GM13977 (cell line): Measurements from ENCODE around the gene SMYD3.

Experiments used
- DNase-seq: peaks from one replicate; pipeline ENCODE4 v3.0.0; 2012; ENCODE audit warnings: low spot score
- CTCF ChIP-seq: IDR thresholded peaks from 2 replicates; pipeline ENCODE4 v1.5.1; 2012; ENCODE audit warnings: mild to moderate bottlenecking, control low read depth; ENCODE audit not compliant: insufficient read depth; ENCODE audit errors: extremely low read depth, missing control alignments
- in situ Hi-C: fragments of 300-500 bp; cut with MboI; formaldehyde crosslinking; loops from one replicate; pipeline ENCODE4 v1.12.0; 2022; ENCODE audit warnings: low sequenced_read_pairs, low pct_unique_long_range_greater_than_20kb, mixed read lengths, inconsistent platforms; ENCODE audit not compliant: unreplicated experiment

The SMYD3 gene

GRCh38 chr1:245765230-245766000 is 741.7 kb downstream of the SMYD3 start:
- TF ChIP-seq CTCF = no peak
- DNase-seq = no peak
- in situ Hi-C loops = no loop called here

GRCh38 chr1:245763873-245764331 is 743.2 kb downstream of the SMYD3 start:
- DNase-seq = no peak
- TF ChIP-seq CTCF = no peak
- in situ Hi-C loops = no loop called here

GRCh38 chr1:245762396-245762910 is 744.6 kb downstream of the SMYD3 start:
- in situ Hi-C loops = no loop called here
- no peak for TF ChIP-seq CTCF
- no peak for DNase-seq

GRCh38 chr1:245760301-245760700 is 746.8 kb downstream of the SMYD3 start:
- in situ Hi-C loops = no loop called here
- TF ChIP-seq CTCF = no peak
- DNase-seq = no peak

- in situ Hi-C loops = no loop called here
- no peak for DNase-seq
- TF ChIP-seq CTCF = no peak
Observed at GRCh38 chr1:245754463-245754961, 752.6 kb downstream of the SMYD3 start.

- in situ Hi-C loops = no loop called here
- DNase-seq = no peak
- no peak for TF ChIP-seq CTCF
Observed at GRCh38 chr1:245753807-245754206, 753.3 kb downstream of the SMYD3 start.
